Measurements from ENCODE around the gene AGBL1.
"Not testable (repeated sequence)": the region's sequence is repeated elsewhere in the genome, so short reads cannot be mapped to it uniquely, and the experiment has no call there.

DNA sequence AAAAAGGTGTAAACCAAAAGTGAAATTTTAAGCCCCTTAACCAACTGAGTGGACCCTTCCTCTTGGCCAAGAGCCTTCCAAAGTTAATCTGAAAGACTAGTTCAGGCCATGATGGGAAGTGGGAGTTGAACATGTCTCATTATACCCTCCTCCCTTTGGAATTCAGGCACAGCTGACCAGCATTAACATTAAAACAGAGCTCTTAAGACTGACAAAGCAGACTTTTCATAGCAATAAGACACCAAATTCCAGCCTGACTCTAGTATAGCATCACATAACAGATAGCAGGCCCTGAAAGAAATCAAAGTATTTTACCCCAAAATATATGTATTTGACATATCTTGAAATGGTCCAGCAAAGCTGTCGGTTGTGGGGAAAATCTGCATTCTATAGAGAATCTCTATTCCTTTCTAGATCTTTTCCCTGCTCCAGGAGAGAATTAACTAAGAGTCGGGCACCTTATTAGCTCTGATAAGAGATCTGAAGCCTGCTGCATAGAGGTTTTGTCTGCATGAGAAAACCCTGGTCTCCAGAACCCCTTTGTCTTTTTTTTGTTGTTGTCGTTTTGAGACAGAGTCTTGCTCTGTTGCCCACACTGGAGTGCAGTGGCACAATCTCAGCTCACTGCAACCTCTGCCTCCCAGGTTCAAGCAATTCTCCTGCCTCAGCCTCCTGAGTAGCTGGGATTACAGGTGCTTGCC is 43.2 kb downstream of the AGBL1 start:
- TF ChIP-seq, protein P1, sequence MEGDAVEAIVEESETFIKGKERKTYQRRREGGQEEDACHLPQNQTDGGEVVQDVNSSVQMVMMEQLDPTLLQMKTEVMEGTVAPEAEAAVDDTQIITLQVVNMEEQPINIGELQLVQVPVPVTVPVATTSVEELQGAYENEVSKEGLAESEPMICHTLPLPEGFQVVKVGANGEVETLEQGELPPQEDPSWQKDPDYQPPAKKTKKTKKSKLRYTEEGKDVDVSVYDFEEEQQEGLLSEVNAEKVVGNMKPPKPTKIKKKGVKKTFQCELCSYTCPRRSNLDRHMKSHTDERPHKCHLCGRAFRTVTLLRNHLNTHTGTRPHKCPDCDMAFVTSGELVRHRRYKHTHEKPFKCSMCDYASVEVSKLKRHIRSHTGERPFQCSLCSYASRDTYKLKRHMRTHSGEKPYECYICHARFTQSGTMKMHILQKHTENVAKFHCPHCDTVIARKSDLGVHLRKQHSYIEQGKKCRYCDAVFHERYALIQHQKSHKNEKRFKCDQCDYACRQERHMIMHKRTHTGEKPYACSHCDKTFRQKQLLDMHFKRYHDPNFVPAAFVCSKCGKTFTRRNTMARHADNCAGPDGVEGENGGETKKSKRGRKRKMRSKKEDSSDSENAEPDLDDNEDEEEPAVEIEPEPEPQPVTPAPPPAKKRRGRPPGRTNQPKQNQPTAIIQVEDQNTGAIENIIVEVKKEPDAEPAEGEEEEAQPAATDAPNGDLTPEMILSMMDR (IDR thresholded peaks at IDR 0.05): not testable (repeated sequence)
- not testable (repeated sequence) for TF ChIP-seq POLR2A (IDR thresholded peaks at IDR 0.05)

Data from heart left ventricle (tissue), 13 donors.